ENCODE data around the gene ERGIC1.

- TF ChIP-seq CTCF (IDR thresholded peaks at IDR 0.05) (no peak), POLR2A (IDR thresholded peaks at IDR 0.05) (no peak)
These were observed 40.2 kb upstream of the ERGIC1 start for GRCh38 chr5:172793577-172794488.

All from testis (tissue), 2 donors.